Measurements from ENCODE around the gene PXK. TPM values are rescaled to one million over a fixed set of nuclear protein-coding genes. Genes with fewer than 3 reads are reported as not detected.

PXK gene
- polyA plus RNA-seq, 1 donor (not counting 4 experiments of a cell fraction or from before 2014, with no cell fraction given), result 12.2 TPM

GRCh38 chr3:58370407-58370806 lies 37.7 kb downstream of the PXK start:
- TF ChIP-seq EZH2 (IDR thresholded peaks at IDR 0.05; ENCODE audit: low read length), result no peak
- TF ChIP-seq, protein P1, sequence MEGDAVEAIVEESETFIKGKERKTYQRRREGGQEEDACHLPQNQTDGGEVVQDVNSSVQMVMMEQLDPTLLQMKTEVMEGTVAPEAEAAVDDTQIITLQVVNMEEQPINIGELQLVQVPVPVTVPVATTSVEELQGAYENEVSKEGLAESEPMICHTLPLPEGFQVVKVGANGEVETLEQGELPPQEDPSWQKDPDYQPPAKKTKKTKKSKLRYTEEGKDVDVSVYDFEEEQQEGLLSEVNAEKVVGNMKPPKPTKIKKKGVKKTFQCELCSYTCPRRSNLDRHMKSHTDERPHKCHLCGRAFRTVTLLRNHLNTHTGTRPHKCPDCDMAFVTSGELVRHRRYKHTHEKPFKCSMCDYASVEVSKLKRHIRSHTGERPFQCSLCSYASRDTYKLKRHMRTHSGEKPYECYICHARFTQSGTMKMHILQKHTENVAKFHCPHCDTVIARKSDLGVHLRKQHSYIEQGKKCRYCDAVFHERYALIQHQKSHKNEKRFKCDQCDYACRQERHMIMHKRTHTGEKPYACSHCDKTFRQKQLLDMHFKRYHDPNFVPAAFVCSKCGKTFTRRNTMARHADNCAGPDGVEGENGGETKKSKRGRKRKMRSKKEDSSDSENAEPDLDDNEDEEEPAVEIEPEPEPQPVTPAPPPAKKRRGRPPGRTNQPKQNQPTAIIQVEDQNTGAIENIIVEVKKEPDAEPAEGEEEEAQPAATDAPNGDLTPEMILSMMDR (optimal IDR thresholded peaks at IDR 0.05 in 1 of 3, IDR thresholded peaks at IDR 0.05 in 1 of 3, conservative IDR thresholded peaks at IDR 0.05 in 1 of 3; ENCODE audit: extremely low read depth in 1 of 3, insufficient read depth in 2 of 3, low read length in 3 of 3), result no peak
- Histone ChIP-seq H3K79me2 (ENCODE audit: control insufficient read depth, insufficient read depth, low read length) (no peaks in the 10 kb centered on the region), H3K9ac (ENCODE audit: control insufficient read depth, extremely low read depth, insufficient read depth, low read length) (no peak overlapping the region), H3K4me1 (ENCODE audit: control insufficient read depth, extremely low read depth, insufficient read depth, low read length) (no peaks in the 10 kb centered on the region), H3K9me3 (ENCODE audit: control insufficient read depth, low read depth, low read length) (no peaks in the 10 kb centered on the region), H3K4me3 (ENCODE audit: control insufficient read depth in 2 of 3, extremely low read depth in 1 of 3, insufficient read depth in 2 of 3, low read depth in 1 of 3, low read length in 3 of 3) (no peak overlapping the region), H3K36me3 (ENCODE audit: control insufficient read depth in 2 of 2, extremely low read depth in 1 of 2, insufficient read depth in 2 of 2, low read length in 2 of 2) (no peaks in the 10 kb centered on the region), H2AFZ (ENCODE audit: control insufficient read depth, low read length) (no peak overlapping the region), H3K27me3 (ENCODE audit: control insufficient read depth, extremely low read depth, insufficient read depth, low read length) (no peaks in the 10 kb centered on the region), H3K9me1 (ENCODE audit: control insufficient read depth, extremely low read depth, insufficient read depth, low read length) (no peaks in the 10 kb centered on the region), H3K4me2 (ENCODE audit: control insufficient read depth, extremely low read depth, insufficient read depth, low read depth, low read length) (no peak overlapping the region), H4K20me1 (ENCODE audit: control insufficient read depth, extremely low read depth, insufficient read depth, low read length) (no peaks in the 10 kb centered on the region), H3K27ac (ENCODE audit: control insufficient read depth, insufficient read depth, low read length) (no peak overlapping the region)
- dilution Hi-C loops (cut with MboI; ENCODE audit: extremely low pct_ligation_motif_present, low sequenced_read_pairs), result no loop called here
- FAIRE-seq, result no peak
- no peak for DNase-seq (ENCODE audit: low read depth, low spot score)

- dilution Hi-C loops (cut with MboI; ENCODE audit: extremely low pct_ligation_motif_present, low sequenced_read_pairs), result no loop called here
- DNase-seq (ENCODE audit: low read depth, low spot score) (no peak), FAIRE-seq (no peak)
- H4K20me1 ChIP-seq (ENCODE audit: control insufficient read depth, extremely low read depth, insufficient read depth, low read length), result no peaks in the 10 kb centered on the region
- TF ChIP-seq, protein P1 (optimal IDR thresholded peaks at IDR 0.05 in 1 of 3, IDR thresholded peaks at IDR 0.05 in 1 of 3, conservative IDR thresholded peaks at IDR 0.05 in 1 of 3; ENCODE audit: extremely low read depth in 1 of 3, insufficient read depth in 2 of 3, low read length in 3 of 3), result no peak
- TF ChIP-seq EZH2 (IDR thresholded peaks at IDR 0.05; ENCODE audit: low read length), result no peak
- H2AFZ ChIP-seq (ENCODE audit: control insufficient read depth, low read length), result no peak overlapping the region
- H3K9ac ChIP-seq (ENCODE audit: control insufficient read depth, extremely low read depth, insufficient read depth, low read length), result no peak overlapping the region
- no peaks in the 10 kb centered on the region for H3K4me1 ChIP-seq (ENCODE audit: control insufficient read depth, extremely low read depth, insufficient read depth, low read length)
- no peak overlapping the region for H3K4me2 ChIP-seq (ENCODE audit: control insufficient read depth, extremely low read depth, insufficient read depth, low read depth, low read length)
- no peaks in the 10 kb centered on the region for H3K9me1 ChIP-seq (ENCODE audit: control insufficient read depth, extremely low read depth, insufficient read depth, low read length)
- H3K27ac ChIP-seq (ENCODE audit: control insufficient read depth, insufficient read depth, low read length), result no peak overlapping the region
- H3K4me3 ChIP-seq (ENCODE audit: control insufficient read depth in 2 of 3, extremely low read depth in 1 of 3, insufficient read depth in 2 of 3, low read depth in 1 of 3, low read length in 3 of 3), result no peak overlapping the region
- no peaks in the 10 kb centered on the region for H3K9me3 ChIP-seq (ENCODE audit: control insufficient read depth, low read depth, low read length)
- no peaks in the 10 kb centered on the region for H3K79me2 ChIP-seq (ENCODE audit: control insufficient read depth, insufficient read depth, low read length)
- no peaks in the 10 kb centered on the region for H3K27me3 ChIP-seq (ENCODE audit: control insufficient read depth, extremely low read depth, insufficient read depth, low read length)
- no peaks in the 10 kb centered on the region for H3K36me3 ChIP-seq (ENCODE audit: control insufficient read depth in 2 of 2, extremely low read depth in 1 of 2, insufficient read depth in 2 of 2, low read length in 2 of 2)
Observed at GRCh38 chr3:58371754-58372153, 39.1 kb downstream of the PXK start.

Data from keratinocyte (primary cell).